GM23338 (cell line): ENCODE data around the gene DNAJB2. TPM values are rescaled to one million over a fixed set of nuclear protein-coding genes. Genes with fewer than 3 reads are reported as not detected.
A peak's percentile ranks its signal among the peaks of the same experiment; 100 is the strongest.

Experiments
- ATAC-seq: fragments of 200-7000 bp; cut with Tn5 transposase; 3 replicates; pipeline ENCODE4 v1.9.1; 2020
- DNase-seq: peaks from one replicate; pipeline ENCODE4 v3.0.0-alpha.2; 2015; ENCODE audit warnings: low spot score
- H2AFZ ChIP-seq: fragments of 200-600 bp; sonication (generic); 2 replicates; pipeline ENCODE4 v1.8.0; 2016; ENCODE audit warnings: antibody characterized with exemption, mild to moderate bottlenecking, moderate library complexity
- H3F3A ChIP-seq: fragments of 200-600 bp; sonication (generic); replicated peaks from 2 replicates; pipeline ENCODE4 v1.8.0; 2017; ENCODE audit warnings: antibody characterized with exemption, mixed run types, low read depth
- H3K27ac ChIP-seq: fragments of 200-600 bp; sonication (generic); 2 replicates; pipeline ENCODE4 v1.6.1; 2016; ENCODE audit warnings: low read depth
- H3K27me3 ChIP-seq: fragments of 200-600 bp; sonication (generic); 2 replicates; pipeline ENCODE4 v1.8.0; 2016; ENCODE audit warnings: mild to moderate bottlenecking, mixed run types, moderate library complexity; ENCODE audit not compliant: insufficient read depth
- H3K36me3 ChIP-seq: fragments of 200-600 bp; sonication (generic); 2 replicates; pipeline ENCODE4 v1.8.0; 2016; ENCODE audit warnings: mild to moderate bottlenecking; ENCODE audit not compliant: insufficient read depth
- H3K4me1 ChIP-seq: fragments of 200-600 bp; sonication (generic); 2 replicates; pipeline ENCODE4 v1.8.0; 2016; ENCODE audit warnings: mild to moderate bottlenecking, moderate library complexity; ENCODE audit not compliant: insufficient read depth
- H3K4me2 ChIP-seq: fragments of 200-600 bp; sonication (generic); 2 replicates; pipeline ENCODE4 v1.7.1; 2017; ENCODE audit warnings: mixed run types
- H3K4me3 ChIP-seq: fragments of 200-600 bp; sonication (generic); 2 replicates; pipeline ENCODE4 v1.6.1; 2016; ENCODE audit warnings: mixed run types
- H3K79me2 ChIP-seq: fragments of 200-600 bp; sonication (generic); replicated peaks from 2 replicates; pipeline ENCODE4 v1.8.0; 2017; ENCODE audit warnings: mild to moderate bottlenecking; ENCODE audit not compliant: insufficient read depth
- H3K9me2 ChIP-seq: fragments of 200-600 bp; sonication (generic); 2 replicates; pipeline ENCODE4 v1.8.0; 2017; ENCODE audit not compliant: insufficient read depth
- H4K20me1 ChIP-seq: fragments of 200-600 bp; sonication (generic); replicated peaks from 2 replicates; pipeline ENCODE4 v1.8.0; 2017; ENCODE audit warnings: mild to moderate bottlenecking; ENCODE audit not compliant: insufficient read depth
- H3K27ac Mint-ChIP-seq: 2 replicates; pipeline ENCODE4 v1.8.0; 2020; ENCODE audit warnings: inconsistent platforms, mild to moderate bottlenecking, moderate library complexity, mixed read lengths
- H3K27me3 Mint-ChIP-seq: 3 replicates; pipeline ENCODE4 v1.8.0; 2022; ENCODE audit warnings: low read depth, mild to moderate bottlenecking, moderate library complexity, mixed read lengths, inconsistent platforms; ENCODE audit not compliant: insufficient read depth, poor library complexity
- H3K36me3 Mint-ChIP-seq: 3 replicates; pipeline ENCODE4 v1.8.0; 2021; ENCODE audit warnings: low read depth, mild to moderate bottlenecking, inconsistent platforms, moderate library complexity, mixed read lengths
- H3K4me1 Mint-ChIP-seq: 3 replicates; pipeline ENCODE4 v1.8.0; 2020; ENCODE audit warnings: mild to moderate bottlenecking, inconsistent platforms, mixed read lengths
- H3K4me3 Mint-ChIP-seq: 3 replicates; pipeline ENCODE4 v1.8.0; 2021; ENCODE audit warnings: moderate library complexity, mild to moderate bottlenecking, inconsistent platforms, mixed read lengths
- H3K9me3 Mint-ChIP-seq: 3 replicates; pipeline ENCODE4 v1.8.0; 2020; ENCODE audit warnings: moderate library complexity, mild to moderate bottlenecking, inconsistent platforms, mixed read lengths
- STAT1 ChIP-seq: IDR thresholded peaks from one replicate; pipeline ENCODE4 v1.6.1; 2016; ENCODE audit warnings: antibody characterized with exemption; ENCODE audit not compliant: unreplicated experiment
- ZNF114 ChIP-seq: fragments of 250-450 bp; sonication (Bioruptor Pico); IDR thresholded peaks from 2 replicates; pipeline ENCODE4 v1.5.0; 2020; ENCODE audit warnings: mild to moderate bottlenecking, moderate library complexity
- ZNF331 ChIP-seq: fragments of 250-450 bp; sonication (Bioruptor Pico); IDR thresholded peaks from 2 replicates; pipeline ENCODE4 v1.5.0; 2020; ENCODE audit warnings: low read depth, mild to moderate bottlenecking, moderate library complexity
- polyA plus RNA-seq: library from polyadenylated mRNA; unstranded; fragments of >200 nt; fragmentation: Nextera tagmentation; extraction: Ambion mirVana; gene quantifications from 2 replicates; pipeline ENCODE4 v1.2.1, GENCODE V29; 2016
- total RNA-seq: library from RNA; depleted of rRNA; stranded (reverse); fragments of >200 nt; shearing (Covaris generic); gene quantifications from 2 replicates; pipeline ENCODE4 v1.2.3, GENCODE V29; 2014
- TF ChIP-seq, protein P1 (sequence below): IDR thresholded peaks from one replicate; pipeline ENCODE4 v1.6.1; 2018; ENCODE audit warnings: antibody characterized with exemption; ENCODE audit not compliant: unreplicated experiment
- TF ChIP-seq, protein P2 (sequence below), 2 experiments: fragments of 200-600 bp in 1 of 2; sonication (generic) in 1 of 2; conservative IDR thresholded peaks; 2 replicates each; pipeline versions ENCODE4 v1.5.1 to v1.6.1; 2016 to 2017; ENCODE audit warnings: antibody characterized with exemption in 2 of 2, low read depth in 2 of 2, mild to moderate bottlenecking in 2 of 2, moderate library complexity in 1 of 2
- TF ChIP-seq, protein P3 (sequence below): IDR thresholded peaks from 2 replicates; pipeline ENCODE4 v1.6.1; 2016; ENCODE audit warnings: antibody characterized with exemption

Gene DNAJB2
- total and polyA plus RNA-seq, 2 experiments from 2014 or later, result 6.4 to 25.9 TPM

DNA sequence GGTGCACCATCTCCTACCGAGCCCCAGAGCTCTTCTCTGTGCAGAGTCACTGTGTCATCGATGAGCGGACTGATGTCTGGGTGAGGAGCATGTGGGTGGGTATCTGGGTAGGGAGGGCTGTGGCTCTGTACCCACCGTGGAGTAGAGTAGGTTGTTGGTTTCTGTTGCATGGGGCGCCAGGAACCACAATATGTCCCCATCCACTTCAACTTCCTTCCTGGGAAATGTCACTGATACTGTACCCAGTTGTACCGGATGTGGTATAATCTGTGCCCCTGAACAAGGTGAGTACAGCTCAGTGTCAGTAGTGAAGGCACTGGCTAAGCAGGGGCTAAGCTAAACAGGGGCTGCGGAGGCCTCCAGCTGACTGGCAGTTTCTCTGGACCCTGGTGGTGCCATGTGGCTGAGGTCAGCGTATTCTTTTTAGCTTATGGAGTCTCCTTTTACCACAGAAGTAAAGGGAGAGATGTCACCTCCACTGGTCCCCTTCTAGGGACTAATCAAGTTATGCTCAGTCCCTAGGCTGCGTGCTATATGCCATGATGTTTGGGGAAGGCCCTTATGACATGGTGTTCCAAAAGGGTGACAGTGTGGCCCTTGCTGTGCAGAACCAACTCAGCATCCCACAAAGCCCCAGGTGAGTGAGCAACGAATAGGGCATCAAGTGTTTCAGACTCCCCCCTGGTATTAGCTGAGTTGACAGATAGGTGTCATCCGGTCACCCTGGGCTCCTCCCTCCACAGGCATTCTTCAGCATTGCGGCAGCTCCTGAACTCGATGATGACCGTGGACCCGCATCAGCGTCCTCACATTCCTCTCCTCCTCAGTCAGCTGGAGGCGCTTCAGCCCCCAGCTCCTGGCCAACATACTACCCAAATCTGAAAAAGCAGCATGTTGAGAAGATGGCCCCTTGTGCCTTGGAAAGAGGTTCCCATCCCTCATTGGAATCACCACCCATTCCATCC, 31.2 kb upstream of the DNAJB2 start:
- Histone ChIP-seq H3K4me3 (no peak overlapping the region), H3K36me3 (peaks cover 3% of the 10 kb centered on the region; the same call in 1 of the 2 replicates), H3F3A (no peaks in the 10 kb centered on the region), H3K4me2 (no peak overlapping the region), H3K79me2 (0 out of 2 replicates have a peak, but pooled peaks cover 4% of the 10 kb centered on the region), H2AFZ (no peak overlapping the region), H3K27me3 (peaks cover 11% of the 10 kb centered on the region; the same call in 1 of the 2 replicates), H3K9me2 (no peaks in the 10 kb centered on the region), H4K20me1 (no peaks in the 10 kb centered on the region), H3K4me1 (peaks cover 15% of the 10 kb centered on the region), H3K27ac (no peak overlapping the region)
- peak; percentile 54 for DNase-seq
- Mint-ChIP-seq H3K36me3 (peaks cover 44% of the 10 kb centered on the region), H3K4me1 (peaks cover 47% of the 10 kb centered on the region), H3K27ac (no peak overlapping the region), H3K4me3 (no peak overlapping the region; the same call in 2 of the 3 replicates), H3K27me3 (peaks cover 17% of the 10 kb centered on the region), H3K9me3 (no peaks in the 10 kb centered on the region)
- ATAC-seq, result no peak
- TF ChIP-seq, protein P1, sequence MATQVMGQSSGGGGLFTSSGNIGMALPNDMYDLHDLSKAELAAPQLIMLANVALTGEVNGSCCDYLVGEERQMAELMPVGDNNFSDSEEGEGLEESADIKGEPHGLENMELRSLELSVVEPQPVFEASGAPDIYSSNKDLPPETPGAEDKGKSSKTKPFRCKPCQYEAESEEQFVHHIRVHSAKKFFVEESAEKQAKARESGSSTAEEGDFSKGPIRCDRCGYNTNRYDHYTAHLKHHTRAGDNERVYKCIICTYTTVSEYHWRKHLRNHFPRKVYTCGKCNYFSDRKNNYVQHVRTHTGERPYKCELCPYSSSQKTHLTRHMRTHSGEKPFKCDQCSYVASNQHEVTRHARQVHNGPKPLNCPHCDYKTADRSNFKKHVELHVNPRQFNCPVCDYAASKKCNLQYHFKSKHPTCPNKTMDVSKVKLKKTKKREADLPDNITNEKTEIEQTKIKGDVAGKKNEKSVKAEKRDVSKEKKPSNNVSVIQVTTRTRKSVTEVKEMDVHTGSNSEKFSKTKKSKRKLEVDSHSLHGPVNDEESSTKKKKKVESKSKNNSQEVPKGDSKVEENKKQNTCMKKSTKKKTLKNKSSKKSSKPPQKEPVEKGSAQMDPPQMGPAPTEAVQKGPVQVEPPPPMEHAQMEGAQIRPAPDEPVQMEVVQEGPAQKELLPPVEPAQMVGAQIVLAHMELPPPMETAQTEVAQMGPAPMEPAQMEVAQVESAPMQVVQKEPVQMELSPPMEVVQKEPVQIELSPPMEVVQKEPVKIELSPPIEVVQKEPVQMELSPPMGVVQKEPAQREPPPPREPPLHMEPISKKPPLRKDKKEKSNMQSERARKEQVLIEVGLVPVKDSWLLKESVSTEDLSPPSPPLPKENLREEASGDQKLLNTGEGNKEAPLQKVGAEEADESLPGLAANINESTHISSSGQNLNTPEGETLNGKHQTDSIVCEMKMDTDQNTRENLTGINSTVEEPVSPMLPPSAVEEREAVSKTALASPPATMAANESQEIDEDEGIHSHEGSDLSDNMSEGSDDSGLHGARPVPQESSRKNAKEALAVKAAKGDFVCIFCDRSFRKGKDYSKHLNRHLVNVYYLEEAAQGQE, result no peak
- TF ChIP-seq, protein P2, sequence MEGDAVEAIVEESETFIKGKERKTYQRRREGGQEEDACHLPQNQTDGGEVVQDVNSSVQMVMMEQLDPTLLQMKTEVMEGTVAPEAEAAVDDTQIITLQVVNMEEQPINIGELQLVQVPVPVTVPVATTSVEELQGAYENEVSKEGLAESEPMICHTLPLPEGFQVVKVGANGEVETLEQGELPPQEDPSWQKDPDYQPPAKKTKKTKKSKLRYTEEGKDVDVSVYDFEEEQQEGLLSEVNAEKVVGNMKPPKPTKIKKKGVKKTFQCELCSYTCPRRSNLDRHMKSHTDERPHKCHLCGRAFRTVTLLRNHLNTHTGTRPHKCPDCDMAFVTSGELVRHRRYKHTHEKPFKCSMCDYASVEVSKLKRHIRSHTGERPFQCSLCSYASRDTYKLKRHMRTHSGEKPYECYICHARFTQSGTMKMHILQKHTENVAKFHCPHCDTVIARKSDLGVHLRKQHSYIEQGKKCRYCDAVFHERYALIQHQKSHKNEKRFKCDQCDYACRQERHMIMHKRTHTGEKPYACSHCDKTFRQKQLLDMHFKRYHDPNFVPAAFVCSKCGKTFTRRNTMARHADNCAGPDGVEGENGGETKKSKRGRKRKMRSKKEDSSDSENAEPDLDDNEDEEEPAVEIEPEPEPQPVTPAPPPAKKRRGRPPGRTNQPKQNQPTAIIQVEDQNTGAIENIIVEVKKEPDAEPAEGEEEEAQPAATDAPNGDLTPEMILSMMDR (conservative IDR thresholded peaks at IDR 0.05; ENCODE audit: low read depth in 2 of 2), result peak in 1 of 2 experiments; percentile 50; a peak in 2 of 4 replicates

DNA sequence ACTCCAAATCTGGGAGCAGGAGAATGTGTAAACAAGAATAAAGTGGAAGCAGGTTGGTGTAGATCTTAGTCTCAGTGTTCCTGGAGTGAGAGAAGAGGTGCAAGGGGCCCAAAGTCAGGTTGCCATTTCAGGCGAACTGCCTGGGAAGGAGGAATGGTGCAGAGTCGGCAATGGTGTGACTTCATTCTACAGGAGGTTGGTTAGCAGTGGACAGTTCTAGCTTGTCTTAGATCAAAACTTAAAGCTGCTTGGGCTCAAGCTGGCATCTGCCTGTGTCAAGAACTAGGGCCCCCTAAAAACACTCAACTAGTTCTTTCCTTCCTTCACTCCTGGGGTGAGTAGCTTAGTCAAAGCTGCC, 30.3 kb upstream of the DNAJB2 start:
- H3K4me1 Mint-ChIP-seq, result peaks cover 47% of the 10 kb centered on the region
- no peak for TF ChIP-seq STAT1
- TF ChIP-seq ZNF114 (CRISPR knock-in tag), result no peak
- TF ChIP-seq, protein P3, sequence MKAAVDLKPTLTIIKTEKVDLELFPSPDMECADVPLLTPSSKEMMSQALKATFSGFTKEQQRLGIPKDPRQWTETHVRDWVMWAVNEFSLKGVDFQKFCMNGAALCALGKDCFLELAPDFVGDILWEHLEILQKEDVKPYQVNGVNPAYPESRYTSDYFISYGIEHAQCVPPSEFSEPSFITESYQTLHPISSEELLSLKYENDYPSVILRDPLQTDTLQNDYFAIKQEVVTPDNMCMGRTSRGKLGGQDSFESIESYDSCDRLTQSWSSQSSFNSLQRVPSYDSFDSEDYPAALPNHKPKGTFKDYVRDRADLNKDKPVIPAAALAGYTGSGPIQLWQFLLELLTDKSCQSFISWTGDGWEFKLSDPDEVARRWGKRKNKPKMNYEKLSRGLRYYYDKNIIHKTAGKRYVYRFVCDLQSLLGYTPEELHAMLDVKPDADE, result no peak
- no peak for TF ChIP-seq ZNF331
- TF ChIP-seq, protein P2 (conservative IDR thresholded peaks at IDR 0.05; ENCODE audit: low read depth in 2 of 2), result no peak

More for the DNA sequence above, 30.3 kb upstream of the DNAJB2 start:
- Histone ChIP-seq H3K9me2 (no peaks in the 10 kb centered on the region), H4K20me1 (no peaks in the 10 kb centered on the region), H3K4me2 (no peak overlapping the region), H3K79me2 (0 out of 2 replicates have a peak, but pooled peaks cover 4% of the 10 kb centered on the region), H3F3A (no peaks in the 10 kb centered on the region), H3K4me1 (peaks cover 15% of the 10 kb centered on the region), H3K27me3 (peaks cover 15% of the 10 kb centered on the region; the same call in 1 of the 2 replicates), H3K4me3 (no peak overlapping the region), H2AFZ (no peak overlapping the region), H3K27ac (peak overlapping the region; percentile 32; the same call in 1 of the 2 replicates), H3K36me3 (peaks cover 3% of the 10 kb centered on the region; the same call in 1 of the 2 replicates)
- no peak overlapping the region; the same call in 2 of the 3 replicates for H3K4me3 Mint-ChIP-seq
- H3K36me3 Mint-ChIP-seq, result peaks cover 44% of the 10 kb centered on the region
- DNase-seq (no peak), ATAC-seq (no peak)
- H3K9me3 Mint-ChIP-seq, result no peaks in the 10 kb centered on the region
- peak overlapping the region; percentile 75; the same call in 1 of the 2 replicates for H3K27ac Mint-ChIP-seq
- peaks cover 22% of the 10 kb centered on the region for H3K27me3 Mint-ChIP-seq
